OCI-LY7 (cell line): ENCODE measurements around the gene PCP2. TPM values are rescaled to one million over a fixed set of nuclear protein-coding genes. Genes with fewer than 3 reads are reported as not detected.
A peak's percentile ranks its signal among the peaks of the same experiment; 100 is the strongest.

Experiments
- BruUV-seq: library from RNA; stranded (reverse); fragments of 400-500 nt; replicated peaks from 2 replicates; lab custom pipeline; 2021; lab: Mats Ljungman, UMichigan
- CTCF ChIA-PET: fragments of 300-600 bp; sonication (Branson Sonifier 250); formaldehyde crosslinking; loops from one replicate; lab custom pipeline; 2022; ENCODE audit warnings: antibody characterized with exemption; ENCODE audit not compliant: unreplicated experiment; lab: Charles Lee
- POLR2A ChIA-PET: fragments of 300-600 bp; sonication (Branson Sonifier 250); formaldehyde crosslinking; loops from one replicate; lab custom pipeline; 2022; ENCODE audit warnings: antibody characterized with exemption; lab: Charles Lee
- DNase-seq: peaks from one replicate; pipeline ENCODE4 v3.0.0-alpha.2; 2015; ENCODE audit warnings: low spot score
- H2AFZ ChIP-seq: fragments of 200-600 bp; sonication (generic), shearing (Covaris generic); 2 replicates; pipeline ENCODE4 v1.6.1; 2014; ENCODE audit warnings: mild to moderate bottlenecking, antibody characterized with exemption, low read length, moderate library complexity
- H3K27ac ChIP-seq: fragments of 200-600 bp; sonication (generic); 2 replicates; pipeline ENCODE4 v1.5.1; 2014; ENCODE audit warnings: mixed run types, low read depth, mild to moderate bottlenecking, moderate library complexity, low read length, inconsistent platforms; ENCODE audit not compliant: poor library complexity, severe bottlenecking
- H3K36me3 ChIP-seq: fragments of 200-600 bp; sonication (generic); 2 replicates; pipeline ENCODE4 v1.6.1; 2014; ENCODE audit warnings: mild to moderate bottlenecking, antibody characterized with exemption, low read length, moderate library complexity, mixed read lengths; ENCODE audit not compliant: insufficient read depth
- H3K4me1 ChIP-seq: fragments of 200-600 bp; sonication (generic); 2 replicates; pipeline ENCODE4 v1.5.1; 2014; ENCODE audit warnings: mild to moderate bottlenecking, low read length; ENCODE audit not compliant: insufficient read depth, poor library complexity, severe bottlenecking
- H3K4me2 ChIP-seq: fragments of 200-600 bp; sonication (generic); 2 replicates; pipeline ENCODE4 v1.6.1; 2014; ENCODE audit warnings: mild to moderate bottlenecking, low read length
- H3K4me3 ChIP-seq: fragments of 200-600 bp; sonication (generic); 2 replicates; pipeline ENCODE4 v1.5.1; 2014; ENCODE audit warnings: mild to moderate bottlenecking, low read depth, low read length; ENCODE audit not compliant: poor library complexity, severe bottlenecking
- H3K79me2 ChIP-seq: fragments of 200-600 bp; sonication (generic); 2 replicates; pipeline ENCODE4 v1.6.1; 2016; ENCODE audit warnings: low read depth, mild to moderate bottlenecking, low read length, moderate library complexity, mixed read lengths; ENCODE audit not compliant: insufficient read depth
- H3K9me2 ChIP-seq: fragments of 200-600 bp; sonication (generic); 2 replicates; pipeline ENCODE4 v1.6.1; 2016; ENCODE audit warnings: mild to moderate bottlenecking, low read length, mixed read lengths; ENCODE audit not compliant: insufficient read depth
- H3K9me3 ChIP-seq: fragments of 200-600 bp; sonication (generic); 2 replicates; pipeline ENCODE4 v1.6.1; 2014; ENCODE audit warnings: mild to moderate bottlenecking, mixed run types, low read length, mixed read lengths
- H4K20me1 ChIP-seq: fragments of 200-600 bp; sonication (generic); 2 replicates; pipeline ENCODE4 v1.6.1; 2014; ENCODE audit warnings: mild to moderate bottlenecking, antibody characterized with exemption, low read length, moderate library complexity, mixed read lengths; ENCODE audit not compliant: insufficient read depth
- EZH2phosphoT487 ChIP-seq: fragments of 200-600 bp; sonication (generic); IDR thresholded peaks from 2 replicates; pipeline ENCODE4 v1.6.1; 2018; ENCODE audit warnings: low read depth, borderline replicate concordance, mild to moderate bottlenecking, mixed run types, antibody characterized with exemption, low read length, moderate library complexity, mixed read lengths
- intact Hi-C: fragments of 100-400 bp; cut with micrococcal nuclease; formaldehyde crosslinking; loops from one replicate; pipeline ENCODE4 v1.10.0; 2022; ENCODE audit not compliant: unreplicated experiment
- total RNA-seq, 2 experiments: library from RNA; depleted of rRNA in 1 of 2; stranded (reverse); fragments of >200 nt in 1 of 2; shearing (Covaris generic) in 1 of 2; gene quantifications; 2 replicates each; pipeline ENCODE4 v1.2.3, GENCODE V29; 2014 to 2022
- TF ChIP-seq, protein P1 (sequence below): fragments of 200-600 bp; sonication (generic); conservative IDR thresholded peaks from 2 replicates; pipeline ENCODE4 v1.5.1; 2014; ENCODE audit warnings: mild to moderate bottlenecking, antibody characterized with exemption, low read length, moderate library complexity, mixed read lengths

Gene PCP2
- total RNA-seq, 2 experiments from 2014 or later: 0.82 to 2.0 TPM

DNA sequence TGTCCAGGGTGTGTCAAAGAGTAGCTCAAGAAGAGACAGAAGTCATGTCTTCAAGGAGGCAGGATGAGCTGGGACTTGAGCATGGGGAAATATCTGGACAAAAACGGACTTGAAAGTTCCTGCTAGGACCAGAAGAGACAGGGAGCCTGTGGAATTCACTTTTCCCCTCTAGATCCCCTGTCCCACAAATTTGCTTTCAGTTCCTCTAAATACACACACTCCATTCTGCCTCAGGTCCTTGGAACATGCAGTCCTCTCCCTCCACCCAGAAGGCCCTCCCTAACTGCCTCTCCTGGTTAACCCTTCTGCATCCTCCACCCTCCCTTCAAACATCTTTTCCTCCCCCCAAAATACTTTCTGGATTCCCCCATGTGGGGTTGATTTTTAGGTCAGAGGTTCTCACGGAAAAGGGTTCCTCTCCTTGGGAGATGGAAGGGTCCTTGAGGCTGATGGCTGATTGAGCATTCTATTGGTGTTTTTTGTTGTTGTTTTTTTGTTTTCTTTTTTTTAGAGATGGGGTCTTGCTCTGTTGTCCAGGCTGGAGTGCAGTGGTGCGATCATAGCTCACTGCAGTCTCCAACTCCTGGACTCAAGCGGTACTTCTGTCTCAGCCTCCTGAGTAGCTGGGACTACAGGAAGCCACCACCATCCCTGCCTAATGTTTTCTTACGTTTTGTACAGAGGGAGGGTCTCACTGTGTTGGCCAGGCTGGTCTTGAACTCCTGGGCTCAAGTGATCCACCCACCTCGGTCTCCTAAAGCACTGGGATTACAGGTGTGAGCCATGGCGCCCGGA is 28.4 kb upstream of the PCP2 start:
- CTCF ChIA-PET: no interaction called here
- intact Hi-C loops: no loop called here
- Histone ChIP-seq H4K20me1 (no peaks in the 10 kb centered on the region), H3K27ac (no peak overlapping the region), H3K36me3 (no peaks in the 10 kb centered on the region), H3K9me3 (no peaks in the 10 kb centered on the region), H3K4me1 (peaks cover 9% of the 10 kb centered on the region), H3K4me3 (no peak overlapping the region), H2AFZ (no peak overlapping the region), H3K9me2 (no peaks in the 10 kb centered on the region), H3K79me2 (no peaks in the 10 kb centered on the region), H3K4me2 (no peak overlapping the region)
- BruUV-seq: no TSS peak
- POLR2A ChIA-PET: no interaction called here
- TF ChIP-seq, protein P1, sequence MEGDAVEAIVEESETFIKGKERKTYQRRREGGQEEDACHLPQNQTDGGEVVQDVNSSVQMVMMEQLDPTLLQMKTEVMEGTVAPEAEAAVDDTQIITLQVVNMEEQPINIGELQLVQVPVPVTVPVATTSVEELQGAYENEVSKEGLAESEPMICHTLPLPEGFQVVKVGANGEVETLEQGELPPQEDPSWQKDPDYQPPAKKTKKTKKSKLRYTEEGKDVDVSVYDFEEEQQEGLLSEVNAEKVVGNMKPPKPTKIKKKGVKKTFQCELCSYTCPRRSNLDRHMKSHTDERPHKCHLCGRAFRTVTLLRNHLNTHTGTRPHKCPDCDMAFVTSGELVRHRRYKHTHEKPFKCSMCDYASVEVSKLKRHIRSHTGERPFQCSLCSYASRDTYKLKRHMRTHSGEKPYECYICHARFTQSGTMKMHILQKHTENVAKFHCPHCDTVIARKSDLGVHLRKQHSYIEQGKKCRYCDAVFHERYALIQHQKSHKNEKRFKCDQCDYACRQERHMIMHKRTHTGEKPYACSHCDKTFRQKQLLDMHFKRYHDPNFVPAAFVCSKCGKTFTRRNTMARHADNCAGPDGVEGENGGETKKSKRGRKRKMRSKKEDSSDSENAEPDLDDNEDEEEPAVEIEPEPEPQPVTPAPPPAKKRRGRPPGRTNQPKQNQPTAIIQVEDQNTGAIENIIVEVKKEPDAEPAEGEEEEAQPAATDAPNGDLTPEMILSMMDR: no peak
- DNase-seq: no peak

DNA sequence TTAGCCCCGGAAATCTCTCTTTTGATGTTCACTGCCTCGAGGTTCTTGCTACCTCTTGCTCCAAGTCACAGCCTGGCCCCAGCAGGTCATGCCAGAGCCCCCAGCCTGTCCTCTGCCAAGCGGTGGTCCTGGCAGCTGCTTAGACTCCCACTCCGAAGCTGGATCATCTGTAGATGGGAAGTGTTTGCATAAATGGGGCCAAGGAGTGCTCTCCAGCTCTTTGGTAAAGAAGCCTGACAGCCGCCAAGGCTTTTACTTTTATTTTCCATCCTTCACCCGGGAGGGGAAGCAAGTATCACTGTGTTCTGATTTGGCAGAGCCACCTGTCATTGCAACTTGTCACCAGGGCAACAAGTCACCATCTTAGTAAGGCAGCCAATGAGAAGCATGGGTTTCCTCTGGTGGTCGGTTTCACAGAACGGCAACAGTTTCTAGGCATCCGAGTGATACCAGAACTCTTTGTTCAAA is 24.7 kb upstream of the PCP2 start:
- Histone ChIP-seq H3K36me3 (no peaks in the 10 kb centered on the region), H3K4me2 (peak overlapping the region; percentile 69), H3K27ac (peak overlapping the region; percentile 24), H3K9me2 (no peaks in the 10 kb centered on the region), H3K4me1 (peaks cover 9% of the 10 kb centered on the region), H3K9me3 (no peaks in the 10 kb centered on the region), H3K4me3 (peak overlapping the region; percentile 52), H4K20me1 (no peaks in the 10 kb centered on the region), H3K79me2 (no peaks in the 10 kb centered on the region), H2AFZ (peak overlapping the region; percentile 93)
- intact Hi-C loops: no loop called here
- ChIA-PET POLR2A (no interaction called here), CTCF (no interaction called here)
- DNase-seq: peak; percentile 78
- TF ChIP-seq, protein P1: no peak
- no peak for TF ChIP-seq EZH2phosphoT487
- no TSS peak for BruUV-seq

DNA sequence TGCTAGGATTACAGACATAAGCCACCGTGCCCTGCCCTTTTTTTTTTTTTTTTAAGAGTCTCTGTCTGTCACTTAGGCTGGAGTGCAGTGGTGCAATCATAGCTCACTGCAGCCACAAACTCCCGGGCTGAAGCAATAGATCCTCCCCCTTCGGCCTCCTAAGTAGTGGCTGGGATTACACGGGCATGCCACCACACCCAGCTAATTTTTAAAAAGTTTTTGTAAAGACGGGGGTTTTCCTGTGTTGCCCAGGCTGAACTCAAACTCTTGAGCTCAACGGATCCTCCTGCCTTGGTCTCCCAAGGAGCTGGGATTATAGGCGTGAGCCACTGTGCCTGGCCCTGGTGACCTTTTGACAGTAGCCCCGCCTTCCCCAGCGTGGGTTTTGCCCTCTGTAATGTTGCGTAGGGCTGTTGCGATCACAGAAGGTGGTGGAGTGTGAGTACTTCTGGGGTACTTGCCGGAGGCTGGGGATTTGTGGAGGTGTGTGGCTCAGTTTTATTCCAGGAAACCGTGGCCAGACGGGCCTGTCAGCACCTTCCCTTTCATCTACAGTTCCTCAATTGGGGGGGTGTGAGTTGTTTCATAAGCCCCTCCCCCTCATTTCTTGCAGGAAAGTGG is 23.7 kb upstream of the PCP2 start:
- Histone ChIP-seq H3K4me1 (peaks cover 11% of the 10 kb centered on the region), H3K4me3 (no peak overlapping the region), H4K20me1 (no peaks in the 10 kb centered on the region), H3K36me3 (no peaks in the 10 kb centered on the region), H3K79me2 (no peaks in the 10 kb centered on the region), H3K9me2 (no peaks in the 10 kb centered on the region), H3K9me3 (no peaks in the 10 kb centered on the region), H3K4me2 (no peak overlapping the region), H2AFZ (peak overlapping the region; percentile 40; the same call in 1 of the 2 replicates), H3K27ac (no peak overlapping the region)
- intact Hi-C loops: no loop called here
- ChIA-PET POLR2A (no interaction called here), CTCF (no interaction called here)
- no TSS peak for BruUV-seq
- no peak for DNase-seq
- TF ChIP-seq, protein P1: no peak
- no peak for TF ChIP-seq EZH2phosphoT487
